Right lobe of liver (tissue), 6 donors: ENCODE results near the gene KLK11. TPM values are rescaled to one million over a fixed set of nuclear protein-coding genes. Genes with fewer than 3 reads are reported as not detected.

Experiments used
- ATAC-seq, 4 donors: fragments of 200-7000 bp; cut with Tn5 transposase; one replicate each; pipeline ENCODE4 v1.9.1; 2020; ENCODE audit warnings: mild to moderate bottlenecking in 4 of 4, moderate library complexity in 4 of 4
- DNase-seq, 3 donors: peaks; one replicate each; pipeline ENCODE4 v3.0.0-alpha.2; 2020
- H3K27ac ChIP-seq, 3 donors: fragments of 200-600 bp; one replicate each; pipeline ENCODE4 v1.8.0; 2022
- H3K27me3 ChIP-seq, 2 donors: fragments of 200-600 bp; one replicate each; pipeline ENCODE4 v1.8.0; 2022
- H3K36me3 ChIP-seq, 4 donors: fragments of 200-600 bp; sonication (generic) in 1 of 4; one replicate each; pipeline versions ENCODE4 v1.5.1 to v1.8.0; 2017 to 2022; ENCODE audit warnings: control low read depth in 1 of 4
- H3K4me1 ChIP-seq, 4 donors: fragments of 200-600 bp; sonication (generic) in 1 of 4; one replicate each; pipeline versions ENCODE4 v1.5.1 to v1.8.0; 2017 to 2022; ENCODE audit warnings: control low read depth in 1 of 4
- H3K4me3 ChIP-seq, 3 donors: fragments of 200-600 bp; one replicate each; pipeline ENCODE4 v1.8.0; 2022
- H3K9me3 ChIP-seq, 4 donors: fragments of 200-600 bp; sonication (generic) in 1 of 4; one replicate each; pipeline versions ENCODE4 v1.5.1 to v1.8.0; 2017 to 2022; ENCODE audit warnings: control low read depth in 1 of 4
- CTCF ChIP-seq, 4 donors: fragments of 200-600 bp in 3 of 4; fragments of 450-650 bp in 1 of 4; IDR thresholded peaks; one replicate each; pipeline versions ENCODE4 v1.5.1 to v1.8.0; 2016 to 2022; ENCODE audit warnings: antibody characterized with exemption in 4 of 4, mild to moderate bottlenecking in 2 of 4
- POLR2A ChIP-seq: fragments of 450-650 bp; IDR thresholded peaks from one replicate; pipeline ENCODE4 v1.6.1; 2017; ENCODE audit warnings: antibody characterized with exemption, mild to moderate bottlenecking
- WGBS: methylation state at CpG from one replicate; pipeline ENCODE4 v1.1.6; 2018; ENCODE audit warnings: low coverage, low lambda C conversion rate; ENCODE audit not compliant: insufficient coverage; ENCODE audit errors: missing lambda C conversion rate; 5-methylcytosine and 5-hydroxymethylcytosine counted together
- intact Hi-C, 2 donors: fragments of 100-400 bp; cut with DNase I; formaldehyde crosslinking; loops; one replicate each; pipeline versions ENCODE4 v1.11.2 to v1.14.1; 2022
- total RNA-seq, 6 experiments: library from RNA; depleted of rRNA in 2 of 6; stranded (reverse); fragments of >200 nt in 2 of 6; fragmentation: NEBNext Ultra II Directional in 3 of 6; extraction: Animal tissue kit (Norgen Biotek cat#: 25700) in 3 of 6; gene quantifications; one replicate each; pipeline versions ENCODE4 v1.1.0 to v1.2.4, GENCODE V29; 2016 to 2023
- donor health status: DM: no; HTN: yes; CAD: no.
- donor health status: DM: no; HTN: no; CAD: no.
- donor health status: DM: no; HTN: no; CAD: no.
- donor health status: DM: no; HTN: yes; CAD: no.
- donor health status: DM: no; HTN: yes; CAD: no.

The KLK11 gene
- total RNA-seq, 6 experiments from 2014 or later, result not detected

DNA sequence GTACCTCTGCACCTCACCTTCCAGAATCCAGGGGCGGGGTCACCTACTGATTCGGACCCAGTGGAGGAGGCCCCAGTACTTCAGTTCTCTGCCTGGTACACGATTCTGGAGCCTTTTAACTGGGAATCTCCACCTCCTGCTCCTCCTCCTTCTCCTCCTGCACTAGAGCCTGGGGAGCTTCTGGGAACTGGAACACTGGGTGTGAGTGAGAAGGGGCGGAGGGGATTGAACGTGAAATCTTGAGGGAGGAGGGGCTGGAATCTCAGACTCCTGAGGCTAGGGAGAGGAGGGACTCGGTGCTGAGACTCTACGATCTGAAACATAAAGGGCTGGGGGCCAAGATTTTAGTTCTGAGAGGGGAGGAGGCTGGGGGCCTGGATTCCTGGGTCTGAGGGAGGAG is 24.9 kb downstream of the KLK11 start, which contains the start of gene KLK8:
Gene KLK8 (minus strand): TSS at position 90 of the 400 bp plus-strand sequence. CDS start 437 bp downstream, outside the sequence.
- no peaks in the 10 kb centered on the region for H3K36me3 ChIP-seq
- H3K27me3 ChIP-seq, result no peaks in the 10 kb centered on the region
- no peak for ATAC-seq
- TF ChIP-seq POLR2A (no peak), CTCF (IDR thresholded peaks at IDR 0.05) (no peak)
- no peaks in the 10 kb centered on the region for H3K9me3 ChIP-seq
- H3K4me3 ChIP-seq, result no peak within 1 kb of the TSS
- intact Hi-C loops, result no loop called here
- H3K27ac ChIP-seq, result no peak within 1 kb of the TSS
- WGBS, result 22% methylated on average over 6 of the region's 7 CpGs
- no peak for DNase-seq
- no peaks in the 10 kb centered on the region for H3K4me1 ChIP-seq

GRCh38 chr19:51000981-51001380 is 25.4 kb downstream of the KLK11 start:
- H3K4me3 ChIP-seq, result no peak overlapping the region
- H3K9me3 ChIP-seq, result no peaks in the 10 kb centered on the region
- 26% methylated on average over 15 of the region's 16 CpGs for WGBS
- DNase-seq (no peak), ATAC-seq (no peak)
- no peaks in the 10 kb centered on the region for H3K4me1 ChIP-seq
- TF ChIP-seq CTCF (IDR thresholded peaks at IDR 0.05) (no peak), POLR2A (no peak)
- no peaks in the 10 kb centered on the region for H3K27me3 ChIP-seq
- H3K27ac ChIP-seq, result no peak overlapping the region
- intact Hi-C loops, result no loop called here
- no peaks in the 10 kb centered on the region for H3K36me3 ChIP-seq

DNA sequence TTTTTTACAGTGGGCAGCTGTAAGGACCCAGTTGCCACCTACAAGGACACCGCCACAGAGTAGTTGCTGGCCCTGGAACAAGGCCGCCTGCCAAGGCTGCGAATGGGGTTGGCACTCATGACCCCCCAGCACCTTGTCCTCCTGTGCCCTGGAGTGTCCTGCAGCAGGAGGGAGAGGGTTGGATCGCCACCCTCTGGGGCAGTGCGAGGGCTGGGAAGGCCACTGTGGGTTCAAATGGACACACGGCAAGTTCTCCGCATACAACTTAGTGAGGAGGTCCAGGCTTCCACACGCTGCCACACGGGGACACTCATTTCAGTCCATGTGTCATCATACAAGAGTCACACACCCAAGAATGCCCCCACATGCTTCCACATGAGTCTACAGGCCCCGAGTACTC is 26.0 kb downstream of the KLK11 start:
- no peak for TF ChIP-seq POLR2A
- no peak for TF ChIP-seq CTCF (IDR thresholded peaks at IDR 0.05)
- Histone ChIP-seq H3K4me3 (no peak overlapping the region), H3K27ac (no peak overlapping the region), H3K36me3 (no peaks in the 10 kb centered on the region), H3K27me3 (no peaks in the 10 kb centered on the region), H3K4me1 (no peaks in the 10 kb centered on the region), H3K9me3 (no peaks in the 10 kb centered on the region)
- DNase-seq, result no peak
- no peak for ATAC-seq
- WGBS, result 40% methylated on average over 2 of the region's 10 CpGs
- intact Hi-C loops, result no loop called here

GRCh38 chr19:50998686-50999085 is 27.7 kb downstream of the KLK11 start:
- TF ChIP-seq CTCF (IDR thresholded peaks at IDR 0.05) (no peak), POLR2A (no peak)
- Histone ChIP-seq H3K27ac (no peak overlapping the region), H3K36me3 (no peaks in the 10 kb centered on the region), H3K27me3 (no peaks in the 10 kb centered on the region), H3K4me3 (no peak overlapping the region), H3K9me3 (no peaks in the 10 kb centered on the region), H3K4me1 (no peaks in the 10 kb centered on the region)
- 54% methylated on average over 4 of the region's 4 CpGs for WGBS
- ATAC-seq, result no peak
- no peak for DNase-seq
- intact Hi-C loops, result no loop called here

GRCh38 chr19:50998061-50998460 is 28.4 kb downstream of the KLK11 start:
- no peaks in the 10 kb centered on the region for H3K4me1 ChIP-seq
- no peak for TF ChIP-seq CTCF (IDR thresholded peaks at IDR 0.05)
- TF ChIP-seq POLR2A, result no peak
- WGBS, result 41% methylated on average over 5 of the region's 5 CpGs
- H3K27me3 ChIP-seq, result no peaks in the 10 kb centered on the region
- H3K4me3 ChIP-seq, result no peak overlapping the region
- no peaks in the 10 kb centered on the region for H3K36me3 ChIP-seq
- H3K9me3 ChIP-seq, result no peaks in the 10 kb centered on the region
- DNase-seq, result no peak
- no peak overlapping the region for H3K27ac ChIP-seq
- intact Hi-C loops, result no loop called here
- no peak for ATAC-seq
